Muscle of leg (tissue), 16 donors: Measurements from ENCODE around the gene HDX. TPM values are rescaled to one million over a fixed set of nuclear protein-coding genes. Genes with fewer than 3 reads are reported as not detected.
A peak's percentile ranks its signal among the peaks of the same experiment; 100 is the strongest.
"Not testable (repeated sequence)": the region's sequence is repeated elsewhere in the genome, so short reads cannot be mapped to it uniquely, and the experiment has no call there.

Experiments used
- DNase-seq: peaks from one replicate; pipeline ENCODE4 v3.0.0; 2013
- H3K27ac ChIP-seq: one replicate; pipeline ENCODE4 v1.5.1; 2013; ENCODE audit warnings: mild to moderate bottlenecking, low read length, control low read depth
- H3K27me3 ChIP-seq: one replicate; pipeline ENCODE4 v1.6.1; 2013; ENCODE audit warnings: low read length; ENCODE audit not compliant: control insufficient read depth, insufficient read depth
- H3K36me3 ChIP-seq: one replicate; pipeline ENCODE4 v1.6.1; 2013; ENCODE audit warnings: low read length; ENCODE audit not compliant: control insufficient read depth, insufficient read depth
- H3K4me1 ChIP-seq: one replicate; pipeline ENCODE4 v1.6.1; 2013; ENCODE audit warnings: low read length; ENCODE audit not compliant: control insufficient read depth, insufficient read depth
- H3K4me3 ChIP-seq: one replicate; pipeline ENCODE4 v1.5.1; 2013; ENCODE audit warnings: low read length, control low read depth
- H3K9me3 ChIP-seq: replicated peaks from 2 replicates; pipeline ENCODE4 v1.6.1; 2013; ENCODE audit warnings: low read depth, low read length; ENCODE audit not compliant: control insufficient read depth
- WGBS: methylation state at CpG from one replicate; pipeline ENCODE4 v1.1.5; 2013; ENCODE audit warnings: missing lambda C conversion rate; ENCODE audit not compliant: insufficient coverage; 5-methylcytosine and 5-hydroxymethylcytosine counted together
- long read RNA-seq, 11 donors: transcript quantifications; one replicate each; lab custom pipeline, GENCODE V29; 2026
- polyA plus RNA-seq, 8 donors: library from polyadenylated mRNA; unstranded; fragments of 120-200 nt; gene quantifications; one replicate each; pipeline versions ENCODE4 v1.2.1 to v1.2.3, GENCODE V29; 2013; ENCODE audit warnings: inconsistent platforms in 1 of 8, low replicate concordance in 1 of 8; ENCODE audit not compliant: insufficient read length in 8 of 8, insufficient read depth in 1 of 8
- total RNA-seq: library from RNA; stranded (reverse); fragments of 120-200 nt; gene quantifications from one replicate; pipeline ENCODE4 v1.2.4, GENCODE V29; 2013

HDX gene, protein sequence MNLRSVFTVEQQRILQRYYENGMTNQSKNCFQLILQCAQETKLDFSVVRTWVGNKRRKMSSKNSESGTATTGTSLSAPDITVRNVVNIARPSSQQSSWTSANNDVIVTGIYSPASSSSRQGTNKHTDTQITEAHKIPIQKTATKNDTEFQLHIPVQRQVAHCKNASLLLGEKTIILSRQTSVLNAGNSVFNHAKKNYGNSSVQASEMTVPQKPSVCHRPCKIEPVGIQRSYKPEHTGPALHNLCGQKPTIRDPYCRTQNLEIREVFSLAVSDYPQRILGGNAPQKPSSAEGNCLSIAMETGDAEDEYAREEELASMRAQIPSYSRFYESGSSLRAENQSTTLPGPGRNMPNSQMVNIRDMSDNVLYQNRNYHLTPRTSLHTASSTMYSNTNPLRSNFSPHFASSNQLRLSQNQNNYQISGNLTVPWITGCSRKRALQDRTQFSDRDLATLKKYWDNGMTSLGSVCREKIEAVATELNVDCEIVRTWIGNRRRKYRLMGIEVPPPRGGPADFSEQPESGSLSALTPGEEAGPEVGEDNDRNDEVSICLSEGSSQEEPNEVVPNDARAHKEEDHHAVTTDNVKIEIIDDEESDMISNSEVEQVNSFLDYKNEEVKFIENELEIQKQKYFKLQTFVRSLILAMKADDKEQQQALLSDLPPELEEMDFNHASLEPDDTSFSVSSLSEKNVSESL
- total RNA-seq (4.7 TPM), polyA plus RNA-seq (1 to 10 TPM; 2.8 to 5.0 (median 3.6) TPM)
- long read RNA-seq, donor 1, result 0 reads
- long read RNA-seq, donor 2, result 0 reads
- long read RNA-seq, donor 3, result 0 reads
- long read RNA-seq, donor 4, result 0 reads
- long read RNA-seq, donor 5, result 0 reads
- long read RNA-seq, donor 6, result 0 reads
- long read RNA-seq, donor 7, result 0 reads
- long read RNA-seq, donor 8, partial matches to known transcripts, result 0 of 1 reads
- long read RNA-seq, donor 8, other reads (novel, unspliced or antisense), result 0 of 1 reads
- long read RNA-seq, donor 9, result 0 reads
- long read RNA-seq, donor 10, partial matches to known transcripts, result 0 of 1 reads
- long read RNA-seq, donor 10, other reads (novel, unspliced or antisense), result 0 of 1 reads
- long read RNA-seq, donor 11, full-length matches to known transcripts, result 1 of 1 reads
- long read RNA-seq, donor 11, partial matches to known transcripts, result 0 of 1 reads
- long read RNA-seq, donor 11, other reads (novel, unspliced or antisense), result 0 of 1 reads

DNA sequence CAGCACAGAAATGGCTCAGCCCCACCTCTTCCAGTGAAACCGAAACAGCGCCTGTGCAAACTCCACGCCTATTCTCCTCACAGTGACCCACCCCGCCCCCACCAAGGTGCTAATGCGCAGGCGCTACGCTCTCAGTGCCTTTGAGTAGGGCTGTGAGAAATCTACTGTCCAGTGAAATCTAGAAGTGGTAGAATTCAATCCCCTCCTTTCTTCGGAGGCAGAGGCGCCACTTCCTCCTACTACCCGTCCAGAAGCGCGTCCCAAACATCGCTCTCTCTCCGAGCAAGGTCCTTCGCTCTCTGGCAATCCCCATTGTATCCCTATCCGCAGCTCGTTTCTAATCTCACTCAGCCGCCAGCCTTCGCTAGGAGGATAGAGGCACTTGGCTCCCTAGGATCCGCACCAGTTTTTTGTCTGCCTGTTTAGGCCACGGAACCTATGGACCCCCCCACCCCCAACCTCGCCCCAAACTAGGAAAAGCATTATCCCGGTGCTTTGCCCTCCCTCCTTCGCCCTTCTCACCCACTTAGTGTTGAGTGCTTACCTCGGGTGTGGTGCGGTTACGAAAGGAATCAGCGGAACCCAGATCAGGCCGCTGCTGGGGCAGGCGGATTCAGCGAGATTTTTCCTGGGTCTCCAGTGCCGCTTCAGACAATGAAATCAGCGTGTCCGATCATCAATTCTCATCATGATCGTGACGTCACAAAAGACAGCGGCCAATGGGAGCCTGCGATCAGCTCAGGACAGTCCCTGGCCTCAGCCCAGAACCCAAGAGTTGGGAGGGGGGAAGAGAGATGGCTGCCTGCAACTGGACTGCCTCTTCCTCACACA lies at the start of gene HDX:
HDX (minus strand) TSS at position 656 of the 831 bp plus-strand sequence. CDS start 27,056 bp downstream, outside the sequence.
- Histone ChIP-seq H3K27me3 (peaks cover 7% of the 10 kb centered on the region), H3K9me3 (no peaks in the 10 kb centered on the region), H3K27ac (peak within 1 kb of the TSS; percentile 96), H3K36me3 (no peaks in the 10 kb centered on the region), H3K4me3 (peak within 1 kb of the TSS; percentile 66), H3K4me1 (peaks cover 3% of the 10 kb centered on the region)
- peak; percentile 96 for DNase-seq
- 33% methylated on average over 25 of the region's 38 CpGs for WGBS

DNA sequence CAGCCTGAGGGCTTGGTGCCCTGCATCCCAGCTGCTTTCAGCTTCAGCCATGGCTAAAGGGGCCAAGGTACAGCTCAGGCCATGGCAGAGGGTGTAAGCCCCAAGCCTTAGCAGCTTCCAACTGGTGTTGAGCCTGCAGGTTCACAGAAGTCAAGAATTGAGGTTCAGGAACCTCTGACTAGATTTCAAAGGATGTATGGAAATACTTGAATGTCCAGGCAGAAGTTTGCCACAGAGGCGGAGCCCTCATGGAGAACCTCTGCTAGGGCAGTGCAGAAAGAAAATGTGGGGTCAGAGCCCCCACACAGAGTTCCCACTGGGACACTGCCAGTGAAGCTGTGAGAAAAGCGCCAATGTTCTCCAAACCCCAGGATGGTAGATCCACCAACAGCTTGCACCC lies 39.1 kb upstream of the HDX start:
- H3K9me3 ChIP-seq, result peaks cover 11% of the 10 kb centered on the region
- H3K4me1 ChIP-seq, H3K27me3 ChIP-seq, H3K4me3 ChIP-seq, H3K36me3 ChIP-seq, H3K27ac ChIP-seq, DNase-seq: not testable (repeated sequence)
- no CpG with 5 or more reads among the region's 2 CpGs for WGBS

DNA sequence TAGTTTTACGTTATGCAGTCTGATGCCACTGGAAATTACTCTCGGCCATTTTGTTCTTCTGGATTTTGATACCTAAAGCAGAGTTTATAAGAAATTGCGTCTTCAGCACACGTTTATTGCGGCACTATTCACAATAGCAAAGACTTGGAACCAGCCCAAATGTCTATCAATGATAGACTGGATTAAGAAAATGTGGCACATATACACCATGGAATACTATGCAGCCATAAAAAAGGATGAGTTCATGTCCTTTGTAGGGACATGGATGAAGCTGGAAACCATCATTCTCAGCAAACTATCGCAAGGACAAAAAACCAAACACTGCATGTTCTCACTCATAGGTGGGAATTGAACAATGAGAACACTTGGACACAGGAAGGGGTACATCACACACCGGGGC lies 35.4 kb upstream of the HDX start:
- H3K4me3 ChIP-seq, H3K27ac ChIP-seq, DNase-seq, H3K4me1 ChIP-seq, H3K36me3 ChIP-seq, H3K27me3 ChIP-seq: not testable (repeated sequence)
- H3K9me3 ChIP-seq, result peaks cover 11% of the 10 kb centered on the region
- no CpG with 5 or more reads among the region's 7 CpGs for WGBS

DNA sequence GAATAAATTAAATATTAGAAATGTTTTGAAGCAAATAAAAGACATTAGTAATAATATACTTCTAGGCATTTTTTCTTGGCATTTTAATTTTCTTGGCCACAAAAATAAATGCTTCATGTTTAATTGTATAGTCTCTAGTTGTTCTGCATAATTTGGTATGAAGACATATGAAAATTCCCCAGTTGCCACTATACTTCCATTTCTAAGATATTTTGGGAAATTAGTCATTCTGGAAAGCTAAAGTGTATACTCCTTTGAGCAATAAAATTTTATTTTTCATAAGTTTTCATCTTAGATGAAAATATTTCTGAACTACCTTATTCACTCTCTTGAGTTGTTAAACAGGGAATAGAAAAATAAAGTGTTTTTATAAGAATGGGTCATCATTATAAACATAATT lies 13.8 kb downstream of the HDX start:
- H3K27ac ChIP-seq, result no peak overlapping the region
- DNase-seq, result no peak
- no peaks in the 10 kb centered on the region for H3K36me3 ChIP-seq

DNA sequence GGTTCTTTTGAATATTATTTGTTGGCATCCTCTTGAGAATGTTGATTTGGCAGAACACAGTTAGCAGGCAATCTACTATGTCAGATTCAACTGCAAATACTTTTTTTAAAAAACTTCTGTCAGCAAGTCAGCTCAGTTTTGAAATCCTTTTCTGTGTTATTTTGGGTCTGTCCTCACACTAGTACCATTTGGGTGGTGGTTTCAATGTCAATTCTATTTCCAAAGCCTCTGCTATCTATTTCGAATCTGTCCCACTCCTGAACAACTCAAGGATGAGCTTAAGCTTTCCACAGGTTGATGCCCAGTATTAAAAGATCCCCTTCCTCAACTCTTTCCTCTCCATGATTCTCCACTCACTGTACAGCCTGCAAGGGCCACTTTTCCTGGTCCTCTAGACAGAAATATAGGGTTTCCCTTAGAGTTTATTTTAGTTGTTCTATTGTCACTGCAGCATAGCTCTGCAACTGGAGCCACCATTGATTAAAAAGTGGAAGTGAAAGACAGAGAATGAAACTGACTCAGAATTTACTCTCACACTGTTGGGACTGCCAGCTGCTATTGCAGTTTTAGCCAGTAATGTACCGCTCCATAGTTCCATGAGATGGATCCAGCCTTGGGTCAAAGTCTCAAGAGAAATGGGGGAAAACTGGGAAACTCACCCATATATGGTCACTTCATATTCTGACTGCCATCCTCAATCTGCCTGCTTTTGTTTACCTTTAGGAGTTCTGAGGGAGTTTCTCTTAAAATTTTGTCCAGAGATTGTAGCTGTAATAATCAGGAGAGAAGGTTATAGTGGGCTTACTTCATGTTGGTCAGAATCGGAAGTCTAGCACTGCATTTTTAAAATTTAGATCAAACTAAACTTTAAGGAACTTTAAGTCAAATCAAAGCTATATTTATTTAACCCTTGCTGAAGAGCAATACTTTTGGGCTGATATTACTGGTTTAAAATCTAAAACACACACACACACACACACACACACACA lies 14.6 kb downstream of the HDX start:
- Histone ChIP-seq H3K27me3 (no peaks in the 10 kb centered on the region), H3K36me3 (no peaks in the 10 kb centered on the region), H3K4me1 (no peaks in the 10 kb centered on the region), H3K4me3 (no peak overlapping the region), H3K27ac (no peak overlapping the region), H3K9me3 (peaks cover 10% of the 10 kb centered on the region)
- 33% methylated on average over 1 of the region's 3 CpGs for WGBS
- DNase-seq, result peak; percentile 11

More for the DNA sequence above, 13.8 kb downstream of the HDX start:
- Histone ChIP-seq H3K4me3 (no peak overlapping the region), H3K4me1 (no peaks in the 10 kb centered on the region), H3K9me3 (peaks cover 3% of the 10 kb centered on the region), H3K27me3 (no peaks in the 10 kb centered on the region)

DNA sequence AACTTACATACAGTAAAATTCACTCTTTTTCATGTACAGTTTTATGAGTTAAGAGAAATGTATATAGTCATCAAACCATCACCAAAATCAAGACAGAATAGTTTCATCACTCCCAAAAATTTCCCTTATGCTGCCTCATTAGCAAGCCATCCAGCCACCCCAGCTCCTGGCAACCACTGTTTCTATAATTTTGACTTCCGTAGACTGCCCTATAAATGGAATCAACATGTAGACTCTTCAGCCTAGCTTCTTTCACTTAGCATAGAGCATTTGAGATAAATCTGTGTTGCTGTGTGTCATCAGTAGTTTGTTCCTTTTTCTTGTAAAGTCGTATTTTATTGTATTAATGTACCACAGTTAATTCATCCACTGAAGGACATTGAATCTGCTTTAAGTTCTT lies 23.2 kb downstream of the HDX start:
- Histone ChIP-seq H3K27me3 (no peaks in the 10 kb centered on the region), H3K4me3 (no peak overlapping the region), H3K27ac (no peak overlapping the region), H3K4me1 (no peaks in the 10 kb centered on the region), H3K36me3 (no peaks in the 10 kb centered on the region), H3K9me3 (peaks cover 11% of the 10 kb centered on the region)
- WGBS, result no CpG with 5 or more reads among the region's 2 CpGs
- no peak for DNase-seq

DNA sequence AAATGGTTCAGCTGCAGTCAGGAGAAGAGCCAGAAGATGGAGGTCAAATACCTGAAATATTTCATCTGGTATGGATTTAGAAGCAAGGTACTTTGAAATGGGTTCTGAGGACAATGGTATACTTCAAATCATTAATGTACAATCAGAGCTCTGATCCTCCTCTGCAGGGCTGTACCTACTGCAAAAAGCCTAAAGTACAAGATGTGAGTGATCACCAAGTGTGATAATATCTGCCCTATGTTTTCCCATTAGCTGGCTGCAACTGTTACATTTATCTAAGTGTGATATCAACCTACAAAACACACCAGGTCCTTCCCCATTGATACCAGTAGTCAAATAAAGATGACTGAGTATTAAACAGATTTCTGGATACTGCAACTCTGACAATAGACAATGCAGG lies 25.1 kb downstream of the HDX start:
- DNase-seq, result no peak

DNA sequence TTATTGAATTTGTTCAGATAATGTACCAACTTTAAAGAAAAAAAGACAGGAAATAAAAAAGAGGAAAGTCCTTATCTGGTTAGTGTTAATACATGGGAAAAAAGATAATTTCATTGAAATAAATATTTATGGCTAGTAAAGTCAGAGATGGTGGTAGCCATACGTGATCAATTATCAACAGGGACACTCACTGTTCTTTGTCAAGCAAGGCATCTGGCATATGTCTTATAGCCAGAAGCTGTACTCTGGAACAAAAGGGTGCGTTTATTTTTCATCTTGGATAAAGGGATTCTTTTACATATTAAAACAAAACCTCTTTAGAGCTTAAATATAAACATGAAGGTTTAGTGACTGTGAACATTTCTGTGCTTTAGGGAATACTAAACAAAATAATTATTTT lies 26.7 kb downstream of the HDX start:
- DNase-seq, result no peak
- Histone ChIP-seq H3K36me3 (no peaks in the 10 kb centered on the region), H3K27me3 (no peaks in the 10 kb centered on the region), H3K27ac (no peak overlapping the region), H3K9me3 (no peaks in the 10 kb centered on the region), H3K4me1 (no peaks in the 10 kb centered on the region), H3K4me3 (no peak overlapping the region)
- WGBS, result no CpG with 5 or more reads among the region's 2 CpGs

More for the DNA sequence above, 25.1 kb downstream of the HDX start:
- no peaks in the 10 kb centered on the region for H3K9me3 ChIP-seq
- no peaks in the 10 kb centered on the region for H3K4me1 ChIP-seq
- no peak overlapping the region for H3K4me3 ChIP-seq
- H3K27ac ChIP-seq, result no peak overlapping the region
- H3K27me3 ChIP-seq, result no peaks in the 10 kb centered on the region
- no peaks in the 10 kb centered on the region for H3K36me3 ChIP-seq

DNA sequence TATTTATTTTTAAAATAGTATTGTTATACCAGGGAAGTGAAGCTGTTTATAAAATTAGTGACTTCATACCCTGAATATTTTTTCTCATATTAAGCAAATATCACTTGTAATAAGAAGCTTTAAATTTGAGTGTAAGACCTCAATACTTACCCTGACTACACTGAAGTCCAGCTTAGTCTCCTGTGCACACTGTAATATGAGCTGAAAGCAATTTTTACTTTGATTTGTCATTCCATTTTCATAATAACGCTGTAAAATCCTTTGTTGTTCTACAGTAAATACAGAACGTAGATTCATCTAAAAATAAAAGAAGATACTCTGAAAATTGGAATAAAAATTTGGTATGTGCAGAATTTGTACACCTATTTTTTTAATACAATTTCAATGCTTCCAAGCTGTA lies 27.2 kb downstream of the HDX start:
- no CpG with 5 or more reads among the region's 2 CpGs for WGBS
- no peak for DNase-seq
- Histone ChIP-seq H3K27me3 (no peaks in the 10 kb centered on the region), H3K36me3 (no peaks in the 10 kb centered on the region), H3K27ac (no peak overlapping the region), H3K9me3 (no peaks in the 10 kb centered on the region), H3K4me3 (no peak overlapping the region), H3K4me1 (no peaks in the 10 kb centered on the region)
